8988T (cell line): ENCODE results near the gene OARD1.
"Not testable (repeated sequence)": the region's sequence is repeated elsewhere in the genome, so short reads cannot be mapped to it uniquely, and the experiment has no call there.

Experiments used
- DNase-seq: peaks from one replicate; pipeline ENCODE4 v3.0.0; 2011

The OARD1 gene

DNA sequence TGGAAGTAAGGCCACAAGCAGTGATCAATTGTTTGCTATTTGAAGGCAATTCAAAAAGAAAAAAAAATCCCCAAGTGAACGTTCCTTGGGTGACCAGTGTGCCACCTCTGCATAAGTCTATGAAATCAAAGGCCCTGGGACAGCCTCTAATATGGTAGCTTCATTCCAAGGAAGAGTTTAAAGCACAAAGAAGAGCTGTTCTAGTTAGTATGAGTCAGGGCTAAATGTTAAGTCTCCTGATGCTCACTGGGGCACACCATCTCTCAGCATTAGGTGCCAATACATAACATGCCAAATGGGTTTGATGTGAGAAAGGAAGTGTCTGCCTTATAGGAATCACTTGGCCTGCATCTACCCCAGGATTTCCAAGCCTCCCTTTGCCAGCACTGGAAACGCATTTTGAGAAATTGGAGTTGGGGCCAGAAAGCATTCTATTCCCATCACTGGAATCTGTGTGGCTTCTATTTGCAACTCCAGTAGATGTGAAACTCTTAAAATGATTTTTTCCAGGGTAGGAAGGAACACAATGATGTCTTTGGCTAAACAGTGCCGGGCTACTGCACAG is 46.1 kb downstream of the OARD1 start:
- no peak for DNase-seq

GRCh38 chr6:41023114-41023513 is 49.0 kb downstream of the OARD1 start:
- DNase-seq = no peak

DNA sequence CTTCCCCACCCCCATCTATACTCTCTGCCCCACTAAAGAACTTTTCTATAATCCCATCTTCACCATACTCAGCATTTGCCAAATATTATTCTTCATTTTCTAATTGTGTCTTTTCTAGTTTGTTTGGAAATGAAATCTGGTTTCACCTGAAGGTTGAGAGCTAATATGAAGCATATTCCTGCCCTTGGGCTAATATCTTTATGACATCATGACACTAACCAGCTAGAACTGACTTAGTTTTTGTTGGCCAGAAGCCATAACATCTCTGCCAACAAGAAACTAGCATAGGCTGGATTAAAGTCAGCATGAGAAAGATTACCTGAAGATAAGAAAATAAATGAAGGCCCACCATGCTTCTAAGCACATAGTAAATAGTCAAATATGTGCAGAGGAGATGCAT is 49.9 kb downstream of the OARD1 start:
- no peak for DNase-seq

GRCh38 chr6:41021832-41022231 is 50.3 kb downstream of the OARD1 start:
- no peak for DNase-seq

- DNase-seq = no peak
Observed at GRCh38 chr6:41017663-41018062, 54.5 kb downstream of the OARD1 start.

GRCh38 chr6:41015860-41016259 is 56.3 kb downstream of the OARD1 start:
- not testable (repeated sequence) for DNase-seq

GRCh38 chr6:41014780-41015179 is 57.4 kb downstream of the OARD1 start:
- DNase-seq = no peak
